Inflammatory macrophage treated with lipopolysaccharide for 4 hours (primary cell): ENCODE measurements around the gene NANOS2.
A peak's percentile ranks its signal among the peaks of the same experiment; 100 is the strongest.

Experiments
- DNase-seq: peaks from one replicate; pipeline ENCODE4 v3.0.0-alpha.2; 2020

NANOS2 gene

DNA sequence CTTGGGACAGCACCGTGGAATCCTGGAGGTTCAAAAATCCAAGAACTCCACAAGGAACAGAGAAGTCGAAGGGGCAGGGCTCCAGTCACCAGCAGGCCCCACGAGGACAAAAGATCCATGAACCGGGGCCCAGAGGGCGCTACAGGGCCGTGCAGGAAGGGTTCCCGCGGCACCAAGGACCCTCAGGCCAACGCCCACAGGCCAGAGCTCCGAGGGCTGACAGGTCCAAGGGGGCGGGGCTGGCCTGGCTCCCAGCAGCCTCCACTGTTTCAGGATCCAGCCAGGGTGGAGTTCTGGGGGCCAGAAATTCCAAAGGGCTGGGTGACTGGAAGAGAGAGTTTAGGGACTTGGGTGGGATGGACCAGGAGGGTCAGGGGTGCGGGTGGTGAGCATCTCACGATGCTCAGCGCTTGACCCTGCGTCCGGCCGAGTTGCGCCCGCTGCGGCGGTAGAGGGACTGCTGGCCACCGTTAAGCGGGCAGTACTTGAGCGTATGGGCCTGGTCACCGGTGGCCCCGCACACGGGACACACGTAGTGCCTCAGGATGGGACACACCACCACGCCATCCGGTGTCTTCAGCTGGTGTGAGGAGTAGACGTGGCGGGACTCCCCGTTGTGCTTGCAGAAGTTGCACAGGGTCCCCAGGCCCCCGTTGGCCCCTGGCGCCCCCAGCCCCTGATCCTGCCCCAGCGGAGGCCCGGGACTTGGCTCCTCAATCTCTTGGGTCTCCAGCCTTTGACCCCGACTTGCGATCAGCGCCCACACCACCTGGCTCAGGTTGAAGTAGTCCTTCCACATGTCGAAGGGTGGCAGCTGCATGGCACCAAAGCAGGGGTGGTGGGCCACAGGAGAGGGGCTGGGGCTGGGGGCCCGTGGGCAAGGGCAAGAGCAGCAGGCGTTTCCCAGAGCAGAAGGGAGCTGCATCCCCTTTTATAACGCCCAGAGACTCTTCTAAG lies at the start of gene NANOS2:
NANOS2 (minus strand) TSS at position 905 of the 957 bp plus-strand sequence; CDS start at position 820, 85 bp downstream.
- DNase-seq, result no peak

GRCh38 chr19:45962021-45962420 lies 47.4 kb upstream of the NANOS2 start:
- no peak for DNase-seq

DNA sequence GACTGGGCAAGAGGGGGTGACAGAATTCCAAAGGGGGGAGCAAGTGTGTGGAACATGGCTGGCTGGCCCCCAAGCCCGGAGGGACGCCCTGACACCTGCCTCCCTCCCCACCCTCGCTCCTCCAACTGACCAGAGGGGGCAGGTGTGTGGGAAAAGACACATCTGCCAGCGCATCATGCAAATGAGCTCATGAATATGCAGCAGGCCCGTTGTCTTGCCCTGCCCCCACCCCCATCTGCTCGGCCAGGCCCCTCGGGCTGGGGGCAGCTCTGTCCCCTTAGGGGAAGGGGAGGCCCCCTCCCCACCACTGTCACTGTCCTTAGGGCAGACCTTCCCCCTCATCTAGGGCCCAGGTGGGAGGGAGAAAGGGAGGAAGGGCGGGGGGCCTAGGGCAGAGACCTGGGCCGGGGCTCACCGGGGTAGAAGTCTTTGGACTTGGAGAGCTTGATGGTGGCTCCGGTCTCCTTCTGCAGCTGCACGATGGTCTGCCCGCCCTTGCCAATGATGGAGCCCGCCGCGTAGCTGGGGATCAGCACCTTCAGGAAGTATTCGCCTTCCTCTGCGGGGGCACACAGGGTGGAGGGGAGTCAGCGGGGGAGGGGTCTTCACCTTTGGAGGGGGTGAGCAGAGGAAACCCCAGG lies 46.1 kb upstream of the NANOS2 start:
- DNase-seq, result no peak

- no peak for DNase-seq
Observed at GRCh38 chr19:45959517-45960025, 45.0 kb upstream of the NANOS2 start.

- DNase-seq, result no peak
Observed at GRCh38 chr19:45958769-45959516, 44.4 kb upstream of the NANOS2 start.

DNA sequence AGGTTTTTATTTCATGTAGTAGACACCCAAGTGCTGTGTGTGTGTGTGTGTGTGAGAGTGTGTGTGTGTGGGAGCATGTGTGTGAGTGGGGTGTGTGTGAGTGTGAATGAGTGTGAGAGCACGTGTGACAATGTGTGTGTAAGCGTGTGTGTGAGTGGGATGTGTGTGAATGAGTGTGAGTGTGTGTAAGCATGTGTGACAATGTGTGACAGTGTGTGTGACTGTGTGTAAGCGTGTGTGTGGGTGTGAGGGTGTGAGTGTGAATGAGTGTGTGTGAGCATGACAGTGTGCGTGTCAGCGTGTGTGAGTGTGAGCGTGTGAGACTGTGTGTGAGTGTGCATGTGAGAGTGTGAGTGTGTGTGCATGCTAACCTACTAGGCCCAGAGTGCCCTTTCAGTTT lies 43.7 kb upstream of the NANOS2 start:
- DNase-seq, result no peak

- DNase-seq, result no peak
Observed at GRCh38 chr19:45955905-45956608, 41.5 kb upstream of the NANOS2 start.

DNA sequence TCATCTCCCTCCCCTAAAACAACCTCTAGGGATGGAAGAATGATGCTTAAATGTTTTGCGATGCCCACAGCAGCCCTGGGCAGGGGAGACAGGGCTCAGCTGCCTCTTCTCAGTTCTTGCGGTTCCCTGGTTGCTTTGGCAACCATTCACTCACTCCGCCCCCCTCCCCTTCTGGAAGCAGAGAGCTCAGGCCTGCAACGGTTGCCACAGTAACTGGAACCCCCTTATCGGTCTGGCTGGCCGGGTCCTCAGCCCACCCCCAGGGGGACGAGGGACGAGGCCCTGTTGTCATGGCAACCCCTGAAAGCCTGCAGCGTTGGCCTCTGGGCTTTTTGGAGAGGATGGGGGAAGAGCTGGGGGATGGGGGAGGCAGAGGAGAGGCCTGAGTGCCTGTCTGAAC lies 39.6 kb upstream of the NANOS2 start:
- no peak for DNase-seq

DNA sequence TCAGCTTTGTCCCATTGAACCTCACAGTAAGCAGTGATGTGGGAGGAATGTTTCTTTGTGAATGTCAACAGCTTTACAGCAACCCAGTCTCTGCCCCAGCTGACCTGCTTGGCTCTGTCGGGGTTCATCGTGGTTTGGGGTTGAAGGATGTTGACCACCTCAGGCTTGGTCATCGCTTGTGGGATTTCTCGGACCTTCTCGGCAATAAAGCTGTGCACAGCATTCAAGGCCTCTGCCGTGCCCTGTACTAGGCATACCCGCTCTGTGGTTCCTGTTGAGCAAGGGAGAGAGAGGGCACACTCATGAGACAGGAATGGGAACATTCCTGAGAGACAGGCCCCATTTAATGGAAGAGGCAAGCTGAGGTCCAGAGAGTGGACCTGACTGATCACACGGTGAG lies 39.1 kb upstream of the NANOS2 start:
- no peak for DNase-seq

- DNase-seq, result peak; percentile 30
Observed at GRCh38 chr19:45952686-45953505, 38.3 kb upstream of the NANOS2 start.

DNA sequence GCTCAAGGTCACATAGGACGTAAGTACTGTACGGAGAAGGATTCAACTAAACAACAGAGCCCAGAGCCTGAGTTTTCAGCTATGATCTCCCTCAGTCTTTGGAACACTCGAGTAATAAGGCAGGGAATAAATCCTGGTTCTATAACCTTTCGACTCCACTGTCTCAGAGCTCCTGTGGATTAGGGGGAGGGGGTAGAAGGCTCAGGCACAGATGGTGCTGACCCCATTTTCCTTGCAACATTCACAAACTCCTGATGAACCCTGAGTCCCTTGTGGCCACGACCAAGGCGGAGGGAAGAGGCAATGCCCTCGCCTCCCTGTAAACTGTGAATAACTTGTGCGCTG lies 37.7 kb upstream of the NANOS2 start:
- DNase-seq, result no peak

- no peak for DNase-seq
Observed at GRCh38 chr19:45947926-45948325, 33.3 kb upstream of the NANOS2 start.

DNA sequence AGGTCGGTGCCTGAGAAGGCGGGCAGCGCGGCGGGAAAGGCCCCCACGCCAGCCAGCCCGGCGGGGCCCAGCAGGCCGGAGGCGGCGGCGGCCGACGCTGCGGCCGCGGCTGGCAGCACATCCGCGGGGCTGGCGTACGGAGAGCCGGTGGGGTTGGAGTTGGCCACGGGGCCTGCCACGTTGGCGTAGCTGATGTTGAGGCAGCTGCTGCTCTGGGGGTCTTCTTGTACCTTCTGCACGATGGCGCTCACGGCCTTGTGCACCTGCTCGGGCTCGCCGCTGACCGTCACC lies 25.9 kb upstream of the NANOS2 start:
- DNase-seq, result no peak

DNA sequence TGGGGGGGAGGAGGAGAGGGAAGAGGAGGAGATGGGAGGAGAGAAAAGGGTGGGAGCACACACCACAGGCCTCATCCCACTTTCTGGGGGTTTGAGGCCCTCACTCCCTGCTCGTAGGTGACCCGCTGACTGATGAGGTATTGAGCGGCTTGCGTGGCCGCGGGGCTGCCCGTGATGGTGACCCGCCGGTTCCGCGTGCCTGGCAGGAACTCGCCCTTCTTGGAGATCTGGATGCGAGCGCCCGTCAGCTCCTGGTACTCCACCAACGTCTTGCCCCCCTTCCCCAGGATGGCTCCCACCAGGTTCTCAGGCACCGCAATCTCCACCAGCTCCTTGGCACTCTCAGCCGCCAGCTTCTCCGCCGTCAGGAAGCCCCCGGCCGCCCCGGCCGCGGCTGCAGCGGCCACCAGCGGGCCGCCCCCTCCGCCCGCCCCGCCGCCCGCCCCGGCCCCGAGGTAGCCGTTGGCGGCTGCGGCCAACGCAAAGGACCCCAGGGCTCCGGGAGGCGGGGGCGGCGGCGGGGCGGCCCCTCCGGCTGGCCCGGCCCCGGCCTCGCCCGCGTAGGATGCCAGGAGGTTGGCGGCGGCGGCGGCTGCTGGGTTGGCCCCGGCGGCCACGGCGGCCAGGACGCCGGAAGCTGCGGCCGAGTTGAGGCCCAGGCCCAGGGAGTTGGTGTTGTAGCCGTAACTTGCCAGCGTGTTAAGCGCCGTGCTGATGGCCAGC lies 25.4 kb upstream of the NANOS2 start:
- DNase-seq, result no peak

DNA sequence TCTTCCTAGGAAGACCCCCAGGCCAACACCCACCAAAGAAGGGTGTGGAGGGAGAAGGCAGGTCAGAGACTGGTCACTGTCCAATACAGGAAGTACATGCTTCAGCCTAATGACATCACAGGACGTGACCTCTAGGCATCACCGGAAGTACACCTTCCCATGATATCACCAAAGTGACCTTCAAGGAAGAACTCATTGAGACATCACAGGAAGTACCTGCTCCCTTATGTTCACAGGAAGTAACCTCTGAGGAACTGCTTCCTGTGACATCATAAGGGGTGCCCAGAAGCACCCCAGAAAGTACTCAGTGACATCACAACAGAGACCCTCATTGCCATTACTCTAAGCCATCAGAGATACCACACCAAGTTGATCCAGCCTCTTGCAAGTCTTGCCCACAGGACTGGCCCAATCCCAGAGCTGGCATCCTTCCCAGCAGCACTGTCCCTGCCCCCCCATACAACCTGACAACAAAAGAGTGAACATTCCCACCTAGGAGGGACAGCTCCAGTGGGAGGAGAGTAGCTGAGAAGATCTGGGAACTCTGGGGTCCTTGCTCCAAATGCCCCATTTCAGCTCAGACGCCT lies 24.2 kb upstream of the NANOS2 start:
- DNase-seq, result no peak

DNA sequence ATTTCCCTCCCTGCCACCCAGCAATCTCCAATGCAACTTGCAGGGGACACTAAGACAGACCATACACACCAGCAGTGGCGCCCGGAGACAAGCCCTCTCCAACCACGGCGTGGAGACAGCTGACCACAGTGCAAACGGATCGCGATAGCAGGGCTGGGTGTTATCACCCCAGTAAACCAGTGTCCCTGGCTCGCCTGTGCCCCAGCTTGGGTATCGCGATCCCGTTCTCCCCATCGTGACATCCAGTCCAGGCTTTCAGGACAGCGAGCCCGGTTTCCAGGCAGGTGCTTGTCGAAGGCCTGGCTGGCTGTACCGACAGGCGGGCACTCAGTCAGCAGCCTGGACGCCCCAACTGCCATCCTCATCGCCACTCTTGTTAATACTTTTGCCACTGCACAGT lies 20.7 kb upstream of the NANOS2 start:
- no peak for DNase-seq

DNA sequence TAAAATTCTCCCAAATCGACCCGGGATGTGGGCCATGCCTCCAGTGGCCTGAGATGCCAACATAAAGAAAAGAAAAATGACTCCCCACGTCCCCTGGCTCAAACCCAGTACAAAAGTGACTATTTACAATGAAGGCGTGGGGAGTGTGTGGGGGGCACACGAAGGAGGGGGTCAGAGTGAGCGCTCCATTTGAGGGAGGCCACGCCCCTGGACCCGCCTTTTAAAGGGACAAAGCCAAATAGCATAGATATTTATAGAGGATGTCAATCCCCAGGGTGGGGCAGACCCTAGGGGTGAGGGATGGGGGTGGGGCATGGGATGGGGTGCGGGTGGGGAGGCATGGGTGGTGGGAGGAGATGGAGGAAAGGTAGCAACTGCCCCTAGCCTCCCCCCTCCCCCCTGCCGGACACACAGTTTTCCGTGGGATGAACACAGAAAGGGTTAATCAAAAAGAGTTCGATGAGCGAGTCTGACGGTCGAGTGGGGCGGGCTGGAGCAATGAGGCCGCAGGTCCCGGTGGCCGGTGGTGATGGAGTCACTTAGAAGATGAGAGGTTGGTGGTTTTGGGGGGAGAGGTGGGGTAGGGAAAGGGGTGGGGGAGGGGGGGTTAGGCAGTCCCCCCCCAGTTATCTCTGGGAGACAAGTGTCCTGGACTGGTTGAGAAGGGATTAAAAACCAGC lies 20.1 kb upstream of the NANOS2 start:
- DNase-seq, result no peak

DNA sequence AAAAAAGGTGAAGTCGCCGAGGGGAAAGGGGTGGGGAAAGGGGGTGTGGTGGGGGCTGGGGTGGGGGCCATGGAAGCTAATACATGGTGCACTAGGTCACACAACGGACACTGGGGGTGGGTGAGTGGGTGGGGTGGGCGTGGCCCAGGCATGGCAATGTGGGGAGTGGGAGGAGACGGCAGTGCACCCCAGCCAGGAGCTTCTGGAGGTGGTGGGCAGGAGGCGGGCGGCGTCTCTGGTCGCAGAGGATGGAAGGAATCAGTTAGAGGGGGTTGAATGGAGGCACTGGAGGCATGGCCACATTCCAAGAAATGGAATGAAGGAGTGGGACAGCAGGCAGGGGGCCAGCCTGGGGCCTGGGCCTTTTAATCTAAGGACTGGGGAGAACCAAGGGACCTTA lies 19.2 kb upstream of the NANOS2 start:
- DNase-seq, result no peak

DNA sequence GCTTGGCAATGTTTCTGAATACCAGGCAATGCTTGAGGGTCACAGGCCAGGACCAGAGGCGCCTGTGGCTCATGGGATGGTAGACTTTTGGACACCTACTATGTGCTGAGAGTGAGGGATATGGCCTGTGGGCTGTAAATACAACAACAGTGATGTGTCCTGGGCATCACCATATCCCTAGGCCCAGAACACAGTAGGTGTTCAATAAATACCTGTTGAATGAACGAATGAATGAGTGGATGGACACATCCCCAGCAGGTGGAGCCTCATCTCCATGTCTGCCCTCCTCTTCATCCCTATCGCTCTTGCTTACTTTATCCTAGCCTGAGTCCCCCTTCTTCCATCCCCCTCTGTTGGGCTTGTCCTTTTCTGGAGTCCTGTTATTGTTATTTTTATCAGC lies 16.5 kb upstream of the NANOS2 start:
- DNase-seq, result no peak

GRCh38 chr19:45929247-45929646 lies 14.7 kb upstream of the NANOS2 start:
- DNase-seq, result no peak
